Activated T-cell treated with anti-CD3 and anti-CD28 coated beads for 1 hour (primary cell): ENCODE data around the gene TGM2.

Experiments used
- DNase-seq: peaks from one replicate; pipeline ENCODE4 v3.0.0-alpha.2; 2020; ENCODE audit warnings: low read depth

Gene TGM2

GRCh38 chr20:38177201-38177600 is 12.1 kb upstream of the TGM2 start:
- no peak for DNase-seq

GRCh38 chr20:38175304-38176180 is 10.5 kb upstream of the TGM2 start:
- DNase-seq, result no peak

GRCh38 chr20:38173237-38174156 is 8.4 kb upstream of the TGM2 start:
- DNase-seq, result no peak

GRCh38 chr20:38172408-38172807 is 7.3 kb upstream of the TGM2 start:
- DNase-seq, result no peak

GRCh38 chr20:38171675-38172043 is 6.6 kb upstream of the TGM2 start:
- no peak for DNase-seq

GRCh38 chr20:38170826-38171674 is 6.0 kb upstream of the TGM2 start:
- no peak for DNase-seq

GRCh38 chr20:38170219-38170825 is 5.3 kb upstream of the TGM2 start:
- DNase-seq, result no peak

GRCh38 chr20:38169636-38170193 is 4.6 kb upstream of the TGM2 start:
- no peak for DNase-seq

GRCh38 chr20:38168791-38169589 is 3.9 kb upstream of the TGM2 start:
- no peak for DNase-seq

- no peak for DNase-seq
Observed at GRCh38 chr20:38167851-38168760, 3.0 kb upstream of the TGM2 start.

GRCh38 chr20:38167328-38167850 is 2.3 kb upstream of the TGM2 start:
- no peak for DNase-seq

GRCh38 chr20:38166703-38167233 is 1.7 kb upstream of the TGM2 start:
- DNase-seq, result no peak

- DNase-seq, result no peak
Observed at GRCh38 chr20:38165966-38166702, 1.1 kb upstream of the TGM2 start.

GRCh38 chr20:38164624-38165088 is 414 bp downstream of the TGM2 start:
- DNase-seq, result no peak

- DNase-seq, result no peak
Observed at GRCh38 chr20:38164069-38164468, 1.0 kb downstream of the TGM2 start.

- no peak for DNase-seq
Observed at GRCh38 chr20:38162878-38163875, 1.9 kb downstream of the TGM2 start.

- no peak for DNase-seq
Observed at GRCh38 chr20:38162149-38162548, 2.9 kb downstream of the TGM2 start.
